HG03097 (cell line): ENCODE measurements around the gene ALKBH5.

Experiments used
- ATAC-seq: cut with Tn5 transposase; IDR thresholded peaks from one replicate; pipeline ENCODE4 v1.9.1; 2021; ENCODE audit not compliant: unreplicated experiment, low FRiP score

ALKBH5 gene

DNA sequence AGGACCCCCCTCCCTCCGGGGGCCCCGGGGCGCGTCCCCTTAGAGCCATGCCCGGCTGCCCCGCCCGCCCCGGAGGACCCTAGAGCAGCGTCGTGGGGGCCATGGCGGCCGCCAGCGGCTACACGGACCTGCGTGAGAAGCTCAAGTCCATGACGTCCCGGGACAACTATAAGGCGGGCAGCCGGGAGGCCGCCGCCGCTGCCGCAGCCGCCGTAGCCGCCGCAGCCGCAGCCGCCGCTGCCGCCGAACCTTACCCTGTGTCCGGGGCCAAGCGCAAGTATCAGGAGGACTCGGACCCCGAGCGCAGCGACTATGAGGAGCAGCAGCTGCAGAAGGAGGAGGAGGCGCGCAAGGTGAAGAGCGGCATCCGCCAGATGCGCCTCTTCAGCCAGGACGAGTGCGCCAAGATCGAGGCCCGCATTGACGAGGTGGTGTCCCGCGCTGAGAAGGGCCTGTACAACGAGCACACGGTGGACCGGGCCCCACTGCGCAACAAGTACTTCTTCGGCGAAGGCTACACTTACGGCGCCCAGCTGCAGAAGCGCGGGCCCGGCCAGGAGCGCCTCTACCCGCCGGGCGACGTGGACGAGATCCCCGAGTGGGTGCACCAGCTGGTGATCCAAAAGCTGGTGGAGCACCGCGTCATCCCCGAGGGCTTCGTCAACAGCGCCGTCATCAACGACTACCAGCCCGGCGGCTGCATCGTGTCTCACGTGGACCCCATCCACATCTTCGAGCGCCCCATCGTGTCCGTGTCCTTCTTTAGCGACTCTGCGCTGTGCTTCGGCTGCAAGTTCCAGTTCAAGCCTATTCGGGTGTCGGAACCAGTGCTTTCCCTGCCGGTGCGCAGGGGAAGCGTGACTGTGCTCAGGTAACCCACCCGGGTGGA lies 759 bp downstream of the ALKBH5 start:
- ATAC-seq: peak; percentile 6

GRCh38 chr17:18185391-18185790 lies 1.8 kb downstream of the ALKBH5 start:
- no peak for ATAC-seq

DNA sequence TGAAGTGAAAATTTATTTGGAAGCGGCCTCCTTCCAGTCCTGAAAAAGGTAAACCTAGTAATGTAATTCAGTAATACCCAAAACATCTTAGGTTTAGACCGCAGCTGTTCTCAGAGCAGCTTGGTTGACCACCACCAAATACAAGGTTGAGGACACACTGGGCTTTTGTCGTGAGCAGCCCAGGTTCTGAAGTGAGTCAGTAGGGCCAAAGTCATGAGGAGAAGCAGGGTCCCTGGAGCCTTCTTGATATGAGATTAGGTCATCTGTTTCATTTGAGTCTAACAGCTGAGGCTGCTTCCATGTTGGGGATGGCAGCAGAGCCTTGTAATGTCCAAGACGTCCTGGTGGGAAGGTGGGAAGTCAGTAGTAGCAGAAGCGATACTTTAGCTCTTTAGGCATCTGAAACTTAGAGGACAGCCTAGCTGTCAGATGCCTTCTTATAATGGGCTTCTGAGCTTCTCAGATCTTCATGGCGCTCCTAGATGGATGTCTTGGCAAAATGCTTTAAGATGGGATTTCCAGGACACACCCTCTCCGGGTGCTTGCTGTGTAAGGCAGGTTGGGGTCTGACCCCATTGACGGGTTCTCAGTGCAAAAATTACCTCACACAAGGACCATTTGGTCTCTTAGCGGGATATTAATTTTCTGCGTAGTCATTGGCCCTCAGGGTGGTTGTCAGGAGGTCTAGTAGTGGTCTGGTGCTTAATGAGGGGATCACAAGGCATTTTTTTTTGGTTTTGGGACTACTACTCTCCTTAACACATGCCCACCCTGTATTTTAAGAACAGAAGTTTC lies 2.4 kb downstream of the ALKBH5 start:
- ATAC-seq: no peak

- ATAC-seq: no peak
Observed at GRCh38 chr17:18186627-18186982, 3.0 kb downstream of the ALKBH5 start.

DNA sequence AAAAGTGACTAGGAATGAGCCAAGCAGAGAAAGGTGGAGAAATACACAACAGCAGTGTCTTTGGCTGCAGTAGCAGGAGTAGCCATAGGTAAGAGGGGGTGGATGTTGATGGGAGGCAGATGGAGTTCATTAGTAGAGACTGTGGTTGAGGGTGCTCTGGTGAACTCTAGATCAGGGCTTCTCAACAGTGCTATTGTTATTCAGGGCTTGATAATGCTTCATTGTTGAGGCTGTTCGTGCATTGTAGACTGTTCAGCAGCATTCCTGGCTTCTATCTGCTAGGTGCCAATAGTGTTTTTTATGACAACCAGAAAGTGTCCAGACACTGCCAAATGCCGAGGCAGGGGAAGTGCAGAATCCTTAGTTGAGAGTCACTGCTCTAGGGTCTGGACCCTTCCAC lies 3.6 kb downstream of the ALKBH5 start:
- no peak for ATAC-seq

DNA sequence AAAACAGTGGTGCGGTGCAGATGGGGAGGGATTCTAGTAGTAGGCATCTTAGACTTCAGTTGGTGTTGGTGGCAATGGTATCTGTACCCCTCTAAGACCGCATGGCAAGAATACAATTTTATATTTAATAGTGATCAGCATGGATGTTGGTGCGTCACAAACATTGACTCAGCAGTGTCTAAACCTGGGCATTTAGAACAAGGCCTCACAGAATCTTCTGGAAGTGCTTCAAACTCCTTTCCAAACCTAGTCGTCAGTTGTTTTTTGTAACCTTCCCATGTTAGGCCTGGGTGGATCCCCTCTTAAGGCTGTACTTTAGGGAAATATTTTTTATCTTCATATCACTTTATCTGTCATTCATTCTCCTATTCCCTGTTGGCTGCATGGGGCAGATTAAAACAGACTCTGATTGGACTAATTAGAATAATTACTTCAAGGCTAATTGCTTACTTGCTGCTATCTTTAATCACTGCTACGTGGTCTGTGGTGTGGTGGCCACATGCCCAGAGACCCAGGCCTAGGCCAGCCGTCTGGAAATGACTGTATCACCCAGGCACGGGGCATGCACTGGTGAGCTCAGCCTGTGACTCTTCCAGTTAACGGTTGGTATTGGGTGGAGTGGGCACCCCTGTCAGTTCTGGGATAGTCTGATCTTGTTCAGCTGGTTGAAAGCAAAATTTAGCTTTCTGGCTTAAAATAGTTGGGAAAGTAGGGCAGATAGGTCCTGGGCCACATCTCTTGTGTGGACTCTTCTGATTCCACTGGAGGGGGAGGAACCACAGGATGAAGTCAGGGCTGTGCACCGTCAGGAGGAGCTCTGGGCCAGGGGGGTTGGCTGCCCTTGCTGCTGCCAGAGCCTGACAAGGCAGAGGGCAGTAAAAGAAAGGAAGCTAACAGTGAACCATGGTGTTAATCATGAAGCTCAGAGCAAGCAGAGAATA lies 4.5 kb downstream of the ALKBH5 start:
- ATAC-seq: no peak

DNA sequence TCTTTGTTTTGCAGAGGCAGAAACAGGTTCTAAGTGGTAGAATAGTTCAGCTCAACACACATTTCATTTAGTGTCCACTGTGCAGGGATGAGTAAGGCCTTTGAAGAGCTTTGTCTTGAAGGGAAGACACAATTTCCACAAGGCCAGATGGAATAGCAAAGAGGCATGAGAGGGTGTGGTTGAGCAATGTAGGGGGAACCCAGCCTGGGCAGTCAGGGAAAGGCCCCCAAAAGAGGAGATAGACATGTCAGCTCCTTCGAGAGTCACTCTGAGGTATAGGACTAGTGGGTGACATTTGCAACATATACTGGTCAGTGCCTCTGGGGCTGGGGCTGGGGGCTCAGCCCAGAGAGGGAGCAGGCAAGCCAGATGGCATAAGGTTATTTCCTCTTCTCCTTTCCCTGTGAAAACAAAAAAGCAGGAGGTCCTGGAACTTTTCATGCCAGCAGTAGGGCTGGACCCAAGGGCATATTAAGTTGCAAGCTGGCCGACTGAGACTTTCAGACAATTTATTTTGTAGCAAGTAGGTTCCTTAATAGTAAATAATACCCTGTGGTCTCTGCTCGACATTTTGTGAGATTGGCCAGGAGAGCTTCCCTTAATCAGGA lies 7.1 kb downstream of the ALKBH5 start:
- ATAC-seq: no peak

- ATAC-seq: no peak
Observed at GRCh38 chr17:18191236-18191667, 7.6 kb downstream of the ALKBH5 start.

DNA sequence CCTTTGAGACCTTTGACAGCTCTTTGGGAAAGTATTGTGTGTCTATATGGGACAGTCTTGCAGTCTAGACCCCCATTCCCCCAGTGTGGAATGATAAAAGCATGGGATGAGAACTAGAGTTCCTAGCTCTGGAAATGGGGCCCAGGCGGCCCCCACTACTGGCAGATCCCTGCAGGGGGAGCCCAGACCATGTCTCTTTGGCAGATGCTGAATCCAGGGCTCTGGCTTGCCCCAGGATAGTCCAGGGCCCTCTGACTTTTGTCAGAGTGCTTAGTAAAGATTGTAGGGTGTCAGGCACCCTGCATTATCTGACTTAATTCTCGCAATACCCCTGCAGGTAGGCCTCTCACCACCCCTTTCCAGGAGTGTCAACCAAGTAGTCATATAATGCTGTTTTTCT lies 8.3 kb downstream of the ALKBH5 start:
- no peak for ATAC-seq

- ATAC-seq: no peak
Observed at GRCh38 chr17:18194394-18194793, 10.8 kb downstream of the ALKBH5 start.

GRCh38 chr17:18194804-18195203 lies 11.2 kb downstream of the ALKBH5 start:
- ATAC-seq: no peak

DNA sequence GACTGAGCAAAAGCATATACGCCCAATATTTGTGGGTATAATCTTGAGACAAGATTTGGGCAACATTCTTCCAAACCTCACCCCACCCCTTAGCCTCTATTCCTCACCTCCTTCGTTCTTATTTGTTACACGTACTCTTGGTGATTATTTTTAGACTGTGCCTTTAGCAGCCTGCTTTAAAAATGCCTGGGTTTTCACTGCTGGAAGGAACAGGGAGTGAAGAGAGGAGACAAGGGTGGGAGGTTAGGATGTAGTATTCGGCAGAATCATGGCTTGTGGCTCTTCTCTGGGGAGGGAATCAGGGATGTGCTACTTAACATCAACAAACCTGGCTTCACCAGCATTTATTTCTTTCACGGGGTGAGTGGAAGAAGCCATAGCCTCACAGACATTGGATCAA lies 11.6 kb downstream of the ALKBH5 start:
- no peak for ATAC-seq

DNA sequence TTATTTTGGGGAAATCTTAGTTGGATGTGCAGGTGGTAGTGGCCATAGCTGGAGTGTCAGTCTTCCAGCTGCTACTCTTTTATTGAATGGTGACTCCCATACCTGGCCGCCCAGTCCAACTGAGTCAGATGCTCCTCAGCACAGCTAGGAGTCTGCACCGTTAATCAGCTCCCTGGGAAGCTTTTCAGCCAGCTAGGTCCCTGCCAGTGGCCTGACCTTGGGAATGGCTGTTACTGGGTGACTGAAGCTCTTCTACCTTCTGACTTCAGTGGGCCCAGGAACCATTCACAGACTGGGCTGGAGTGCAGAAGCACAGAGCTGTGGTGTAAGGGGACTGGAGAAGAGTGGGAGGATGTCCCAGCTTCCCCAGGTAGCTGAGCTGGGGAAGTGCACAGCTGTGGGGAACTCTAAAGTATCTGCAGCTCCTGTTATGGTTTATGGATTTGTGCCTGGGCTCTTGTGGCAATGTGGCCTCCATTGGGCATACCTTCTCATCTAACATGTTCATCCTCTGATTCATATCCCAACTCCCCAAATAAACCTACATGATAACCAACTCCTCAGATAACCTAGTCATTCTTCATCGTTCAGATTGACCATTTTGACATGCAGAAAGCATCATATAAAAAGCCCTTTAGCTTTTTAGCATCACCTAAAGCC lies 14.0 kb downstream of the ALKBH5 start:
- no peak for ATAC-seq

DNA sequence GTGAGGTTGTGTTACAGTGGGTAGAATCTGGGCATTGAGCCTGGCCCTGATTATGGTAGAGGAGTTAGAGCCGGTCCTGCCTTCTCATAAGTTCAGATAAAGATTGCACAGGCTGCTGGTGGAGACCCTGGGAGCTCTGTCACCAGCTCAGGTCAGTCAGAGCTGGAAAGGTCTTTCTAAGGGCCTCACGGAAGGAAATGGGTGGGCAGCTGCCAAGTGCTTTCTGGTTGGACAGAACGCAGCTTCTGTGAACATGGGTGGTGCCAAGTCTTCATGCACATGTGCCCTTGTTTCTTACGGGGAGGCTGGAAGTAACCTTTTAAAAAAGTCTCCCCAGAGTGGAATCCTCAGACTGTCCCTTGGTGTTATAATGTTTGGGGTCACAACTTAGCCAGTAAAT lies 14.9 kb downstream of the ALKBH5 start:
- ATAC-seq: no peak

- no peak for ATAC-seq
Observed at GRCh38 chr17:18201108-18201507, 17.5 kb downstream of the ALKBH5 start.

DNA sequence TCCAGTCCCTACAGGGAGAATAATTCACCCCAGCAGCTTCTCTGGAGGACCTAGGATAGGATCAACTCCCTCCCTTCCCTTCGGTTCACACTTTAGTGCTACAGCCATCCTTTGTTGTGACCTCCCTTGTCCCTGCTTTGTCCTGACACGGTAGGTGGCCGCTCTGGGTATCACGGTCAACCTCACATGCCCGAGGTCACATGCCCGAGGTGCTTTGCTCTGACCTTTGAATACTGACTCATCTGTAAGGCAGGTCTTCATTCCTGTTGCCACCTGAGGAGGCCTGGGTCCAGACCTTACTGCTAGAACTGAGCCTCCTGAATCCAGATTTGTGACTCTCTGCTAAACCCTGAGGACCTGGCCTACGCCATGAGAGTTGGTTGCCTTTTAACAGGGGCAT lies 19.7 kb downstream of the ALKBH5 start:
- no peak for ATAC-seq

- ATAC-seq: no peak
Observed at GRCh38 chr17:18205861-18206260, 22.2 kb downstream of the ALKBH5 start.

DNA sequence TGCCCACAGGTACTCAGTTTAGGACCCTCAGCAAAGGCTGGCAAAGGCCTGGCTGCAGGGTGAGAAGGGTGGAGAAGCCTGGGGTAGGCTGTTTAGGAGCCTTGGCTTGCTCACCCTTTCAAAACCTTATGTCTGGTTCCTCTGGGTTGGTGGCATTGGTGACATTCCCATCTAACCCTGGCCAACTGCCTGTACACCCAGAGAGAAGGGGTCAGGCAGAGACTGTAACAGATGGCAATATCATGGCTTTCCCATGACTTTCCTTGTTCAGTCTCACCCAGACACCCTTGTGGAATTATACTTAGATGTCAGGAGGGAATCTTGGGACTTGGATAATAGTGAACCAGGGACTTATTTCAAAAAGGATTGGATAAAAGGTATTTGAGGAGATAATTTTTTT lies 23.3 kb downstream of the ALKBH5 start:
- no peak for ATAC-seq

GRCh38 chr17:18208092-18208491 lies 24.5 kb downstream of the ALKBH5 start:
- ATAC-seq: no peak
